ENCODE results near the gene APLP2. TPM values are rescaled to one million over a fixed set of nuclear protein-coding genes. Genes with fewer than 3 reads are reported as not detected.

The APLP2 gene
- total RNA-seq, 4 donors from 2014 or later = 86.6 to 530 (median 347) TPM

DNA sequence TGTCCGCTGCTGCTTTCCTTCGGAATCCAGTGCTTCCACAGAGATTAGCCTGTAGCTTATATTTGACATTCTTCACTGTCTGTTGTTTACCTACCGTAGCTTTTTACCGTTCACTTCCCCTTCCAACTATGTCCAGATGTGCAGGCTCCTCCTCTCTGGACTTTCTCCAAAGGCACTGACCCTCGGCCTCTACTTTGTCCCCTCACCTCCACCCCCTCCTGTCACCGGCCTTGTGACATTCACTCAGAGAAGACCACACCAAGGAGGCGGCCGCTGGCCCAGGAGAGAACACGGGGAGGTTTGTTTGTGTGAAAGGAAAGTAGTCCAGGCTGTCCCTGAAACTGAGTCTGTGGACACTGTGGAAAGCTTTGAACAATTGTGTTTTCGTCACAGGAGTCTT is 74.4 kb downstream of the APLP2 start:
- TF ChIP-seq POLR2A (IDR thresholded peaks at IDR 0.05) = peak in 1 of 2 donors; percentile 41
- TF ChIP-seq, protein P1, sequence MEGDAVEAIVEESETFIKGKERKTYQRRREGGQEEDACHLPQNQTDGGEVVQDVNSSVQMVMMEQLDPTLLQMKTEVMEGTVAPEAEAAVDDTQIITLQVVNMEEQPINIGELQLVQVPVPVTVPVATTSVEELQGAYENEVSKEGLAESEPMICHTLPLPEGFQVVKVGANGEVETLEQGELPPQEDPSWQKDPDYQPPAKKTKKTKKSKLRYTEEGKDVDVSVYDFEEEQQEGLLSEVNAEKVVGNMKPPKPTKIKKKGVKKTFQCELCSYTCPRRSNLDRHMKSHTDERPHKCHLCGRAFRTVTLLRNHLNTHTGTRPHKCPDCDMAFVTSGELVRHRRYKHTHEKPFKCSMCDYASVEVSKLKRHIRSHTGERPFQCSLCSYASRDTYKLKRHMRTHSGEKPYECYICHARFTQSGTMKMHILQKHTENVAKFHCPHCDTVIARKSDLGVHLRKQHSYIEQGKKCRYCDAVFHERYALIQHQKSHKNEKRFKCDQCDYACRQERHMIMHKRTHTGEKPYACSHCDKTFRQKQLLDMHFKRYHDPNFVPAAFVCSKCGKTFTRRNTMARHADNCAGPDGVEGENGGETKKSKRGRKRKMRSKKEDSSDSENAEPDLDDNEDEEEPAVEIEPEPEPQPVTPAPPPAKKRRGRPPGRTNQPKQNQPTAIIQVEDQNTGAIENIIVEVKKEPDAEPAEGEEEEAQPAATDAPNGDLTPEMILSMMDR (IDR thresholded peaks at IDR 0.05) = no peak
- H3K4me1 ChIP-seq = peaks cover 0 to 48% (median 12%) of the 10 kb centered on the region in 4 donors
- no peaks in the 10 kb centered on the region for H3K9me3 ChIP-seq
- H3K4me3 ChIP-seq = no peak overlapping the region
- peak in 2 of 3 donors; percentile 71 to 80 for DNase-seq
- H3K36me3 ChIP-seq = peaks cover 0 to 39% (median 0%) of the 10 kb centered on the region in 3 donors
- no peaks in the 10 kb centered on the region for H3K27me3 ChIP-seq
- peak overlapping the region in 3 of 4 donors; percentile 21 to 91 (median 80) for H3K27ac ChIP-seq

DNA sequence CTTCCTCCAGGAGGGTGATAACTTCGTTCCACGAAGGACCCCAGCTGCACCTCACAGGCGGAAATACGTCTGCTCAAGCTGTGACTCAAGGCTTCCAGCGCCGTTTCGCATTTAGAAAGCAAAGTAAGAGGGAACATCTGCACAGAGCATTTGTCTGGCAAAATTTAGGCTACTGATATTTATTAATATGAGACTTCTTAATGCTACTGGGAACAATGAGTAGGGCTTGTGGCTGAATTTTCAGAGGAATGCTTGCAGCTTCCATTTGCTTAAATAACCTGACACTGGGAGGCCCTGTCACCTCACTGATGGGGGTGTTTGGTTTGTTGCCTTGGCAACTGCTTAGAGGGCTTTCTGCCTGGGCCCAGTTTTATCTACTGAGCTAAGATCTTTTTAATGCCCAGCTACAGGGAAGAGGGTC is 75.2 kb downstream of the APLP2 start:
- Histone ChIP-seq H3K9me3 (no peaks in the 10 kb centered on the region), H3K36me3 (peaks cover 0 to 34% (median 0%) of the 10 kb centered on the region in 3 donors), H3K27me3 (no peaks in the 10 kb centered on the region), H3K4me3 (no peak overlapping the region), H3K27ac (peak overlapping the region in 3 of 4 donors; percentile 77 to 91 (median 80)), H3K4me1 (peaks cover 0 to 54% (median 12%) of the 10 kb centered on the region in 4 donors)
- TF ChIP-seq, protein P1 (IDR thresholded peaks at IDR 0.05) = no peak
- TF ChIP-seq POLR2A (IDR thresholded peaks at IDR 0.05) = no peak
- no peak for DNase-seq

DNA sequence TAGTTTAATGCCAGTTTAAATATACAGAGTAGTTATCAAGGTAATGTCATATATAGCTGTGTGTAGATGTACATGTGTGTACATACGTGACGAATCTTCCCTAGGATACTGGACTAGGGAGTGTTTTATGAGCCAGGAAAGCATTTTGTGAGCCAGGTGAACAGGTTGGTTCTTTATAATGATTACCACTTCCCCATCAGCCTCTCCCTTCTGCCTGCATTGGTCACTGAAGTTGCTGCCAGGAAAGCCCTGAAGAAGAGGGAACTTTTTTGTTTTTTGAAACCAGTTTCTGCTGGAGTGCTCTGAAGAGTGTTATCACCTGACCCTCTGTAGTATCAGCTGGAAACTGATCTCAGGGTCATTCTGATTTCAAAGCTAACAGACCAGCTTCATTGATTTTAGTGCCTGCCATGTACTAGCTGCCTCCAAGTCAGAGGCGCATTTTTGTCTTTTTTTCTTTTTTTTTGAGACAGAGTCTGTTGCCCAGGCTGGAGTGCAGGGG is 75.7 kb downstream of the APLP2 start:
- Histone ChIP-seq H3K36me3 (peaks cover 0 to 29% (median 0%) of the 10 kb centered on the region in 3 donors), H3K9me3 (no peaks in the 10 kb centered on the region), H3K27me3 (no peaks in the 10 kb centered on the region), H3K4me1 (peaks cover 0 to 54% (median 12%) of the 10 kb centered on the region in 4 donors), H3K4me3 (no peak overlapping the region), H3K27ac (peak overlapping the region in 3 of 4 donors; percentile 77 to 91 (median 80))
- no peak for DNase-seq
- TF ChIP-seq, protein P1 (IDR thresholded peaks at IDR 0.05) = no peak
- TF ChIP-seq POLR2A (IDR thresholded peaks at IDR 0.05) = peak in 1 of 2 donors; percentile 11

DNA sequence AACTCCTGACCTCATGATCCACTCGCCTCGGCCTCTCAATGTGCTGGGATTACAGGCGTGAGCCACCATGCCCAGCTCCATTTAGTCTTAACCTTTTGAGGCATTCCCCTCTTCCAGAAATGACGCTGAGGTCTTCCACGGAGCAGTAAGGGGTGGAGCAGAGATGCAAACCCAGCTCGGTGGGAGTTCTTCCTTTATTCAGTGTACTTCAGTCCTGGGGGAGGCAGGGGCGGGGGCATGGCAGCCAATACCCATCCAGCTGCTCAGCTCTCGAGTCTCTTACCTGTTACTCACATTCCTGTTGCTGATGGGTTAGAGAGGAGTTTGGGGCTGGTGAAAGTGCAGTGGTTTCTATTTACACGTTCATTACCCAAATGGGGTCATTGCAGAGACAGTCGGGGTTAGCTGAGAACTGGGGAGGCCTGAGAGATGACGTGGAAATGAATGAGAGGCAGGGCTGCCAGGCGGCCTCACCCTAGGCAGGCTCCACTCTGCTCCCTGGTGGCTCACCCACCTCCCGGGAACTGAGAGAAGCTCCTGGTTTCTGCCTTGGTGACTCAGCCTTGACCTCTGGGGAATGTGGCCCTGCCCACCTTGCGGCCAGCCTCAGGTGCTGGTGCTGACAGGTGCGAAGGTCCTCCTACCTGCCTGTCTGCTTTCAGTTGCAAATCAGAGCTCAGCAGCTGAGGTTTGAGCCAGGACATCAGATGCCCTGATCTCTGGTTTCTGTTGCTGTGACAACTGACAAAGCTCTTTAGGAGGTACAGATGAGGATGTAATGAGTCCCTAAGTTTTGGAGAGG is 76.5 kb downstream of the APLP2 start:
- peak in 2 of 3 donors; percentile 91 to 92 for DNase-seq
- H3K4me3 ChIP-seq = no peak overlapping the region
- TF ChIP-seq, protein P1 (IDR thresholded peaks at IDR 0.05) = peak in 4 of 6 experiments; percentile 2 to 69 (median 60)
- TF ChIP-seq POLR2A (IDR thresholded peaks at IDR 0.05) = peak; percentile 61 to 71
- peaks cover 0 to 24% (median 0%) of the 10 kb centered on the region in 3 donors for H3K36me3 ChIP-seq
- no peaks in the 10 kb centered on the region for H3K9me3 ChIP-seq
- H3K27me3 ChIP-seq = no peaks in the 10 kb centered on the region
- peaks cover 0 to 54% (median 12%) of the 10 kb centered on the region in 4 donors for H3K4me1 ChIP-seq
- peak overlapping the region; percentile 68 to 91 (median 78) for H3K27ac ChIP-seq

DNA sequence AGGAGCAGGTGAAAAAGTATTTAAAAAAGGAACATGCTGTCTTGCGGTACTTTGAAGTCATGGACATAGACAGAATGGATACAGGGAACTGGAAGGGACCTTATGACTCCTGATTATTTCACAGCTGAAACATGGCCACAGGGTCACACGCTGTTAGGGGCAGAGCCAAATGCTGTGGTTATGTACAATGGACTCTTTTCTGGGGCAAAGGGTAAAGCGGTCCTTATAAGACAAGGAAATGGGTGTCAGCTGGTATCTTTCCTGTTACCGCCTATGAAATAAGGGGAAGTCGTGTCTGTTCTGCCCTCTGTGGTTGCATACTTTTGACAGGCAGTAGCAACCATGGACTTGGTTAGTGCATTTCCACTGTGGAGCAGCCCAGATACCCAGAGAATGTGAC is 77.1 kb downstream of the APLP2 start:
- DNase-seq = peak in 2 of 3 donors; percentile 57 to 76
- H3K4me1 ChIP-seq = peaks cover 0 to 54% (median 12%) of the 10 kb centered on the region in 4 donors
- no peak overlapping the region for H3K4me3 ChIP-seq
- peaks cover 0 to 18% (median 0%) of the 10 kb centered on the region in 3 donors for H3K36me3 ChIP-seq
- no peaks in the 10 kb centered on the region for H3K9me3 ChIP-seq
- peak overlapping the region; percentile 68 to 91 (median 78) for H3K27ac ChIP-seq
- H3K27me3 ChIP-seq = no peaks in the 10 kb centered on the region
- TF ChIP-seq POLR2A (IDR thresholded peaks at IDR 0.05) = no peak
- TF ChIP-seq, protein P1 (IDR thresholded peaks at IDR 0.05) = no peak

Measured in Peyer's patch (tissue), 4 donors.